ENCODE measurements around the gene TSC22D1.

- TF ChIP-seq, protein P1, sequence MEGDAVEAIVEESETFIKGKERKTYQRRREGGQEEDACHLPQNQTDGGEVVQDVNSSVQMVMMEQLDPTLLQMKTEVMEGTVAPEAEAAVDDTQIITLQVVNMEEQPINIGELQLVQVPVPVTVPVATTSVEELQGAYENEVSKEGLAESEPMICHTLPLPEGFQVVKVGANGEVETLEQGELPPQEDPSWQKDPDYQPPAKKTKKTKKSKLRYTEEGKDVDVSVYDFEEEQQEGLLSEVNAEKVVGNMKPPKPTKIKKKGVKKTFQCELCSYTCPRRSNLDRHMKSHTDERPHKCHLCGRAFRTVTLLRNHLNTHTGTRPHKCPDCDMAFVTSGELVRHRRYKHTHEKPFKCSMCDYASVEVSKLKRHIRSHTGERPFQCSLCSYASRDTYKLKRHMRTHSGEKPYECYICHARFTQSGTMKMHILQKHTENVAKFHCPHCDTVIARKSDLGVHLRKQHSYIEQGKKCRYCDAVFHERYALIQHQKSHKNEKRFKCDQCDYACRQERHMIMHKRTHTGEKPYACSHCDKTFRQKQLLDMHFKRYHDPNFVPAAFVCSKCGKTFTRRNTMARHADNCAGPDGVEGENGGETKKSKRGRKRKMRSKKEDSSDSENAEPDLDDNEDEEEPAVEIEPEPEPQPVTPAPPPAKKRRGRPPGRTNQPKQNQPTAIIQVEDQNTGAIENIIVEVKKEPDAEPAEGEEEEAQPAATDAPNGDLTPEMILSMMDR (conservative IDR thresholded peaks at IDR 0.05; ENCODE audit: low read length): no peak
- no peak for TF ChIP-seq EZH2phosphoT487 (IDR thresholded peaks at IDR 0.05; ENCODE audit: borderline replicate concordance, low read depth, low read length)
Measured at GRCh38 chr13:44578067-44578400, 1.9 kb upstream of the TSC22D1 start.
